GM19468 (cell line): ENCODE measurements around the gene MYZAP.

Experiments used
- ATAC-seq: cut with Tn5 transposase; IDR thresholded peaks from one replicate; pipeline ENCODE4 v1.9.1; 2021; ENCODE audit warnings: mild to moderate bottlenecking, moderate library complexity, moderate number of reproducible peaks; ENCODE audit not compliant: unreplicated experiment; ENCODE audit errors: extremely low read depth

MYZAP gene

DNA sequence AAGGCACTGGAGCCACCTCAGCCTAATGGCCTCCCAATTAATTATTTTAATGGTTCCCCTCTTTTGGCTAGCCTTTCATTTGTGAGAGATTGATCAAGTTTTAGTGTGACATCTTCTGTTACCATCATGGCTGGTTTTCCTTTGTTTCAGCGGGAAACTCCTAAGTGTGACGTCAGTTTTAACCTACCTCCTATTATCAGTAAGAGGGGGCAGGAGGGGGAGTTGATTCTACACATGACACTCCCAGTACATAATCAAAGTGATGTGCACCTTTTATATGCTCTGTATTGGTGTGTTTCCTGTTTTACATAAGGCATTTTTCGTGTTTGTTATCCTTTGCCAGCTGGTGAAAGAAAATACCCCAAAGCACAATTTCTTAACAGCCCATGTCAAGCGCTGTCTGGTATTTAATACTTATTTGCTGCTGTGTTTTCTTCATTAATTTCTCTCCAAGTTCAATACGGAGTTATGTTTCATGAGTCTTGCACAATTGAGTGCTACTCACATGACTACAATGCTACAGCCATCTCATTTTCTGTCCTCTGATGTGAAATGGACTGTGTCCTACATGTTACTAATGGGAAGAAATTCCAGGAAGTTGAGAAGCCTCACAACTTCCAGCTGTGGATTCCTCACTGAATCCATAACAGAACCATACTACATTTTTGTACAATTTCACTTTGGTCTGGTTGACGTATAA is 62.6 kb downstream of the MYZAP start:
- no peak for ATAC-seq

- no peak for ATAC-seq
Observed at GRCh38 chr15:57655053-57655452, 63.3 kb downstream of the MYZAP start.

GRCh38 chr15:57655809-57656208 is 64.1 kb downstream of the MYZAP start:
- no peak for ATAC-seq

DNA sequence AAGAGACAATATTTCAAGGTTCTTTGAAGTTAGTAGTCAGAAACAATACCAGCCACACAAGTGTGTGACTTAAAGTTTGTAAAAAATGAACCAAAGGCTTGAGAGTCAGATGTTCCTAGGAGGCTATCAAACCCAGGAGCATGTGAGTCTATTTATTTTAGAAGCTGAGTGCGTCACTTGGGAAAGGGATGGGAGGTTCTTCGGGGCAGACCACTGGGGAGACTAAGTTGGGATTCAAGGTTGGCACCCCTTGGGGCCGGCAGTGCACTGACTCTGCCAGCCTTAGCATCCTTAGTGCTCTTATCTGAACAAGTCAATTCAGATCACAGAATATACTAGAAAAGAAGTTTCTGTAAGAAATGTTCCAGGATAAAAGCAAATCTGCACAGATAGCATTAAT is 64.7 kb downstream of the MYZAP start:
- no peak for ATAC-seq

- no peak for ATAC-seq
Observed at GRCh38 chr15:57657619-57658018, 65.9 kb downstream of the MYZAP start.

DNA sequence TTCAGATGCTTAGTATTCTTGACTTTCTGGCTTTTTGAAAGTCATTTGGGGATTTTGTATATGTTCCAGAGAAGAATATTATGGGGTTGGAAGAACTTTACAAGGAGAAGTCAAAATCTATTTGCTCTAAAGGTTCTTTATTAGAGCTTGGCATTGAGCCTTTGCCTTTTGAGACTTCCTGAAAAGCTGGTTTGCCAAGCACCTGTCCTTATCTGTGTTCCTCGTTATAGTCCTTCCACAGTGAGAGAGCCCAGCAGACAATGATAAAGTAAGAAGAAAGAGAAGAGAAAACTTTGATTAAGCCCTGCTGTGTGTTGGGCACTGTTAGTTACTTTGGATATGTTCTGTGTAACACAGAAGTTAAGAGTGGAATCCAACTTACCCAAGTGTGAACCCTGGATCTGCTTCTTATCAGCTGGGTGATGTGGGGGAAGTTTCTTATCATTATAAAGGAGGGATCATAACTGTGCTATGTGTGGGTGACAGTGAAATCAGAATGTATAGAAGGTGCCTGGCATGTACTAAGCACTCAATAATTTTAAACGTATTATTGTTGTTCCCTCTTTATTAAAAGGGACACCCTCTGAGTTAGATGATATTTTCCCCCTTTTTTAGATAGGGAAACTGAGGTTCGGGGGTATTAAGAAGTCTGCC is 70.5 kb downstream of the MYZAP start:
- ATAC-seq: no peak

DNA sequence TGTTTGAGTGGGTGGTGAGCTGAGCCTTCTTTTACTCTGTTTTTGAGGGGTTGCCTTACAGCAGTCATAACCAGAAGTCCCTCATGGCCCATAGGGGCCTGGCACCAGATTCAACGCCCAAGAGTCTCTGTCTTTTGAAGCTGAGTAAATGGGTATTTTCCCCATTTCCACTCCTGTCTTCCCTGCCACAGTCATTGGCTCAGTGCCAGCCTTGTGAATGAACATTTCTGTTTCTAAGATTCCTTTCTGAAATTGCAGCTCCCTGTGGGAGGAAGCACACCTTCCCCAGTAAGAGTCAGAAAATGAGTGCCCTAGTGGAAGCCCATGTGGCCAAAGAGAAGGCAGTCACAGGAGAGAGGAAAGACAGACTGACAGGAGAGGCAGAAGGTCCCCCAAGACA is 71.1 kb downstream of the MYZAP start:
- ATAC-seq: no peak

DNA sequence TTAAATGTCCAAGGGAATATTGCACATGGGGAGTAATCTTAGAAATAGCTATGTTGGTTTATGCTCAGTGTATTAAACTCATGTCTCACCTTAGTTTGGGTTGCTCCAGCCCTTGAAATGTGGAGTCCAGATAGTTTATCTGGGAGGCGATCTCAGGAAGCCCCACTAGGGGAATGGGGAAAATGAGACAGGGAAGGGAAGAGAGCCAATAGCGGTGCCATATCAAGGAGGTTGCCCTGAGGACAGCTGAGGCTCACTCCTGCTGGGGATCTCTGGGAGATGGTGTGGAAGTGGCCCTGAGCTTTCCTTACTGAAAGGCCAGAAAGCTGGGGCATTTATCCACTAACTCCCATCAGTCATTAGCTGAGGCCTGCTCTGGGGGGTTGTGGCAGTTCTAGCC is 71.6 kb downstream of the MYZAP start:
- ATAC-seq: no peak

- ATAC-seq: no peak
Observed at GRCh38 chr15:57665194-57665593, 73.5 kb downstream of the MYZAP start.

GRCh38 chr15:57665939-57666338 is 74.2 kb downstream of the MYZAP start:
- no peak for ATAC-seq

DNA sequence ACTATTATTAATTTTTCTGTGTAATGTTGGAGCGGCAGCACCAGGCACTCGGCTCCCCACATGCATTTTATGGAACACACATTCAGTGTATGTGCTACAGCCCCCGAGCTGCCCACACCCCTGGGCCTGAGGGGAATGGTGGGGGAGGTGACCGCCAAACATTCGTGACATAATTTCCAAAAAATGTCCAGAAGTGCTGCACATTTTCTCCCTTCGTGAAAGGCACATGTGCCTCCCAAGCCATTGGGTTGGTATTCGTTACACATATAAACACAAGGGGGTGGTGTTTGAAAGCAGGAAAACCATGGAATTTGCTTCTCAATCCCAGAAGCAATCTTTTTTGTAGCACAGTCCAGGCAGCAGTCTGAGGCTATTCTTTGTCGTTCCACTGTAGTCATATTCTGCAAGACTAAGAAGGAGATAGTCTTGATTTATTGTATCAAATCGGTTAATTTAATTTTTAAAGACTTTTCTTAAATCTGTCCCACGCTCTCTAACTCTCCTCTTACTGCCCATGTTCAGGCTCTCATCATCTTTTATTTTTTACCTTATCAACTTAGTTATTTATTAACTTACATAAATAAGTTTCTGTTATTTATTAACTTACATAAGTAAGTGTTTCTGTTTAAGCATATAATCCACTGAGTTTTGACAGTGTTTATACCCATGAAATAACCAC is 75.6 kb downstream of the MYZAP start:
- no peak for ATAC-seq

- ATAC-seq: no peak
Observed at GRCh38 chr15:57668016-57668415, 76.3 kb downstream of the MYZAP start.

DNA sequence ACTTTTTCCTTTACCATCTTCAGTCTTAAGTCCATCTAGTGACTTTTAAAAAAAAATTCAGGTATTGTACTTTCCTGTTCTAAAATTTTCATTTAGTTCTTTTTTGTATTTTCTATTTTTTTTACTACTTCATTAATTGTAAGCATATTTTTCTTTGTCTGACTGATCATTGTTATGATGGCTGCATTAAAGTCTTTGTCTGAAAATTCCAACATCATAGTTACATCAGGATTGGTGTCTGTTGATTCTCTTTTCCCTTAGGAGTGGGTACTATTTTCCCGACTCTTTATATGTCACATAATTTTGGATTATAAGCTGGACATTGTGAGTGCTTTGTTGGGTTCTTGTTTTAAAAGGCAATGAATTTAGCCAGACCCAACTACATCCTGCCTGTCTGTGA is 79.9 kb downstream of the MYZAP start:
- ATAC-seq: no peak

DNA sequence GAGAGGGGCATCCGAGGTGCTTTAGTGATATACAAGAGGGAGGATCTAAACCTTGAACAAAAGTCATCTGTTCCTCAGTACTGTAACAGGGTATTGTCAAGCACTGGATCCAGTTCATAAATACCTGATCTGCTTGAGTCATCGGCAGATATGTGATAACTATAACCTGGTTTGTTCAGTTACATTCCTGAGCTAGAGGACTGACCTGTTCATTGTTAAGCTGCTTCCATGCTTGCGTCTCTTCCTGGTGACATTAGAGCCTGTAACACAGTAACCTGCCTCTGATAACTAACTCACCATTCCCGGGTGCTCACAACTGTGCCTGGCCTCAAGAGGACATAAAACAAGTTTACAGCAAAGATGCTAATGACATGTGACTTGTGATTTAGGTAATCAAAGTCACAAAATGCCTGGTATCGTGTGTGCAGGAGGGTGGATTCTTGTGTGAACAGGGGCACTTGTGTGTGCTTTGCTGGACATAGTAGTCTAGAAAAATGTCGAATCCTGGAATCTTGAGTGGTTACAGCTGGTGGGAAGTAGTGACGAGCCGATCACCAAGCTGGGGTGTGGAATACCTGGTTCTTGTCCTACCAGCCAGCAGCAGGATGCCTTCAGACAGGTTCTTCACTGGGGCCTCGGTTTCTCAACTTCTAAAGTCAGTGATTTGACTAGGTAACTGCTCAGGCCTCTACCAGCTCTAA is 83.9 kb downstream of the MYZAP start:
- ATAC-seq: no peak

GRCh38 chr15:57676585-57676984 is 84.9 kb downstream of the MYZAP start:
- no peak for ATAC-seq

- ATAC-seq: no peak
Observed at GRCh38 chr15:57677204-57677603, 85.5 kb downstream of the MYZAP start.

DNA sequence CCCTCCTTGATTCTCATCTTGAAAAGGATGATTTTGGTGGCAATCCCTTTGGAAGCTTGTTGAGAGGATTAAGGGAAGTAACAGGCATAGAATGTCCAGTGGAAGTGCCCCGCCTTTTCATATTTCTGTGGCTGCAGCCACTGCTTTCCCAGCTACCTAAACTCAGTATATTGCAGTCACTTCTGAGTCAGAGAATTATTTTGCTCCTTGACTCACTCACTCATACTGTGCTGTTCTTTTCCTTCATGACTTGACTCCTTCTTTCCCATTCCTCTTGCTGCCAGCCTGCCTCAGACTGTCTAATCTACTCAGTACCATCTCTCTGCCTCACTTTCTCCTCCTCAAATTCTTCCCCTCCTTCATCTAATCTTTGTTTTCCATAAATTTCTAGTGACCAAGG is 88.3 kb downstream of the MYZAP start:
- no peak for ATAC-seq

DNA sequence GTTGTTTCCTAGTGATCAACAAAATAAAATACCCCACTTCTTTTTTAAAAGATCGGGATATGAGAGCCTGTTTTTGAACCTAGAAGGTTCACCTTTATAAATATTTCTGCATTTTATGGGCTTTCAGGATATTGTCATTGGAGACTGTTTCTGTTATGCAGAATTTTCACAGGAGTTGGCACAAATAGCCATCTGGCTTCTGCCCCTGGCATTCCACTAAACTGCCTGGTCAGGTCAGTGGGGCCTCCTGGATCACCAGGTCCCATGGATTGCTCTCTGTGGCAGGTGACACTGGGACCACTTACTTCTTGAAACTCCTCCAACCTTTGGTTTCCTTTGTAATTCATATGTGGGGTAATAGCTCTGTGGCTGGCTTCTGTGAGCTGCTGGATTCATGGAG is 89.3 kb downstream of the MYZAP start:
- no peak for ATAC-seq

GRCh38 chr15:57683481-57683880 is 91.8 kb downstream of the MYZAP start:
- ATAC-seq: no peak

DNA sequence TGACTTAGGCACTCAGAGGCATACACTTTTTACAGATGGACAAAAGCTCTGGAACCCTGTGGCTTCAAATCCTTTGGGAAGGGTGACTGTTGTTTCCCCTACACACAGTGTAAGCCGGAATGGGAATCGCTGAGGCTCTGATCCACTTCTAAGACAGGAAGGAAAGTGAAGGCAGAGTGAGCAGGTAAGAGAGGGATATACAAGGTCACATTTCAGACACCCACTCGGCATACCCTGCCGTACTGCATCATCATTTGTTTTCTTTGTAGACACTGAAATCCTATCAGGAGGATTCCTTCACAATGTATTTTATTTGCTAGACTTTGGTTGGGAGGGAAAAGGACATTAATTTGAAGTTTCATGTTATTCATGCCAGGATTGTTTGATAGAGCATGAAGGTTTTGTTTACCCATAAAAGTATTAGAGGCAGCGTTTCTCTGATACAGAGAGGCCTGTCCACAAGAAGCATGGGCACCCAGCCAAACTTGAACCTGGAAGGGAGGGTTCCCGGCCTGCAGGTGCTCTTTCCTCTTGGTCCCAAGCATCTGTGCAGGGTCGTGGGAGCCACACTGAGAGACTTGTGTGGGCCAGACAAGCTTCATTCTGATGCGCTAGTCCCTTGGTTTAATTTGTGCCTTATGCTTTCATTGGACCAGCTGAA is 92.9 kb downstream of the MYZAP start:
- ATAC-seq: no peak
